Measurements from ENCODE around the gene RUNX2. TPM values are rescaled to one million over a fixed set of nuclear protein-coding genes. Genes with fewer than 3 reads are reported as not detected.

RUNX2 gene
- total RNA-seq, 1 donor from 2014 or later, result 34.1 TPM

DNA sequence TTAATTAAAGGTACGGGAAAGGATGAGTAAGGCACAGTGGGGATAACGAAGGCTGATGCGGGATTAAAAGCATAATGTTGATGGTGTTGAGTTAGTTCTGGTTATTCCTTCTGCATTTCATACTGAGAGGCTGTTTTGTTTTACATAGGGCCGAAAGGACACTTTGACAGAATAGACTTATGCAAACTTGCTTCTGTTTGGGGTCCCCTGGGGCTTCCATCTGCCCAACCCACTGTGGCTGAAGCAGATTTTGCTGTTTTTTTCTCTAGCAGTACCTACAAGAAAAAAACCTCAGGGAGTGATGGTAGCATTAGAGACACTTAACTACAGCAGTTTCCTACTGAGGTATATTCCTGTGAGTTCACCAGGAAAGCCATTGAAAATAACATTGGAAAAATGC, 185.7 kb downstream of the RUNX2 start:
- DNase-seq (ENCODE audit: low read depth), result no peak

DNA sequence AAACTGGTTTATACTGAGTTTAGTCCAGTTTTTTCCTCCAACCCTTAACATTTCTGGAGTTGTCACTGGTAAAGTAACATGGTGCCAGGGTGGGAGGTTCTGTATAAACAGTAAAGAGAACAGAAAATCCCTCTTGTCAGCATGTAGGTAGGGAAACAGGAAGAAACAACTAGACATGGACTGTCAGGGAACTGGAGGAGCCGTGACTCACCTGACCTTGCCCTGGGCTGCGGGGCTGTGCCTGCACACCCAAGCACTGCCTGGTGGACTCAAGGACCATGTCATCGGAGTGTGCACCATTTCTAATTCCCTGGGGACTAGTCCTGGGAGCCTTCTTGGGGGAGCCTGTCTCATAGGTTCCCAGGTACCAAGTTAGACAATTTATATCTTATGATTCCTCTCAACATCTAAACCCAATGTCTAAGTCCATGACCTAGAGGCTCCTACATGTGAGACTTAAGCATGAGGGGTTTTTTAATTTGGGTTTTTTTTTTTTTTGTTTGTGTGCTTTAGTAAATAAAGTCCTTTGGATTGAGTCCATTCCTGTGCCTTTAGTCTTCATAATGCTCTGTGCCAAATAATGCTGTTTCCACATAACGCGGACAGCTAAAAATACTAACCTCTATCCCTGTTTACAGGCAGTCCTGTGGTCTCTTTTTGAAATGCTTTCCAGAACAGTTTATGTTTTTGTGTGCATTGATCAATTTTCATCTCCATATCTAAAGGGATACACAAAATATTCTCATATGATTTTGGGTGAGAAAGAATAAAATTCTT, 186.5 kb downstream of the RUNX2 start:
- peak; percentile 80 for DNase-seq (ENCODE audit: low read depth)

DNA sequence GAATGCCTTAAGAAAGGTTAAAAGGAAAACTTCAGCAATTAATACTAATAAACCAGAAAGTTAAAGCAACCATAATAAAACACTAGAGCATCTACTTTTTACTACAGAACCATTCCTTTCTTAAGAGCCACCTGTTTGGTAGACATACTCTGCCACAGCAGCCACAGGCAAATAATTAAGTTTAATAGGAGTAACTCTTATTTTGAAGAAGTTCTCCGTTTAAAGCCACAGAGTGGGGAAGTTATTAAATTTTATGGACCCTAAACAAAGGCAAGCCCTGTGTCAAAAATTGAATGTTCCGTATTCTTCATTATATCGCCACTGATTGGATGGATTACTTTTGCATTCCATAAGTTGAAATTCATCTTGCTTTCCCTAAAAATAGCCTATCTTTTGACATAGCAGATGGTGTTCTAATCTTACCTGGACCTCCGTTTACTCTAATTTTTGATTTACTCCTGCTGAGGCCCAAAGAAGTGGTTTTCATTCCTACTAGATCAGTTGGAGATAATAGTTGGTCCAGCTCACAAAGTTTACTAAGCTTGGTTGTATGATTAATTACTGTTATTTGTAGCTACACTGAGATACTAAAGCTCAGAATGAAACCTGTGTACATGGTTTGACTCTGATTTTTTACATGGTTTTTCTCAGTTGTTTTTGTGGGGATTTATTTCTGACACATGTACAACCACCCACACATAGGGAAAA, 190.0 kb downstream of the RUNX2 start:
- DNase-seq (ENCODE audit: low read depth), result no peak

DNA sequence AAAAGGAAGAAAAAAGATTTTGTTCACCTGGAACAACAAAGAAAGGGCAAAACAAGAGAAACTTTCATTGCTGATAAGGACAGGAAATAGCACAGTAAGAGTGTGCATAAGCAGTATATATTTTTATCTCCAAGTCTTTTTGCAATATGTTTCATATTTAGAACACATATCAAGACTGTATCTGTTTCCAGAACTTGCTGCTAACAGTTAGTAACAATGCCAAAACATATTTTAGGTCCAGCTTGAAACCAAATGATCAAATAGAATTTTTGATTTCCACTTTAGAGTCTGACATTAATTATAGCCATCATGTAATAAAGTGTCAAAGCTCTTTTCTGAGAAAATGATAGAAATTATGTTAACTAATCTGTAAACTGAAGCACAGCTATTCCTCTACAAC, 193.1 kb downstream of the RUNX2 start:
- no peak for DNase-seq (ENCODE audit: low read depth)

DNA sequence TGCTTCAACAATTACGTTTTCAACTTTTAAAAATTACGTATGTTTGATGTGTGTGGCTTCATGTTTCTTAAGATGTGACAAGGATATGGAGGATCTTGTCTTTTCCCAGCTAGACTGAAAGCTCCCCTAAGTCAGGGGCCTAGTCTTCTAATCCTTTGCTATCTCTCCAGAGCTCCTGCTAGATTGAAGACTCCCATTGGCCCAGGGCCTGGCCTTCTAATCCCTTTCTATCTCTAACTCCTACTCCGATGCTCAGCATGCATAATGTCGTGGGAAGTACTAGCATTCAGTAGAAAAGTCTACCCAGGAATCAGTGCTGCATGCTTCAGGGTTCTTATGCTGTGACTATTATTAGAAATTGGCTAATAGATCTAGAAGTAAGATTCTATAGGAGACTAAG, 194.4 kb downstream of the RUNX2 start:
- no peak for DNase-seq (ENCODE audit: low read depth)

DNA sequence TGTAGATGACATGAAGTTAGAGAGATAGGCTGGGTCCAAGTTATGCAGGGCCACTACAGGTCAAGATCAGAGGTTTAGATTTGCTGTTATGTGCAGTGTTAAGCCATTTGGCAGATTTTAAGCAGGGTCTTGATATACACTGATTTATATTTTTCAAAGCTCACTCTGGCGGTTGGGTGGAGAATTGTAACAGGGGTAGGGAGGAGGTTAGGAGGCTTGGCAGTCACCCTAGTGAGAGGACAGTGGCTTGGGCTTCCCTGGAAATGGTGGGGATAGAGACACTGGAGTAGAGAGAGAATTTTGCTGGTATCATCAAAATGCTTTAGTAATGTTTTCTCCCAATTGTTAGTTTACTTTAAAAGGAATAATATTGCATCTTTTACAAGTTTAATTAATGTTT, 199.1 kb downstream of the RUNX2 start:
- DNase-seq (ENCODE audit: low read depth), result no peak

DNA sequence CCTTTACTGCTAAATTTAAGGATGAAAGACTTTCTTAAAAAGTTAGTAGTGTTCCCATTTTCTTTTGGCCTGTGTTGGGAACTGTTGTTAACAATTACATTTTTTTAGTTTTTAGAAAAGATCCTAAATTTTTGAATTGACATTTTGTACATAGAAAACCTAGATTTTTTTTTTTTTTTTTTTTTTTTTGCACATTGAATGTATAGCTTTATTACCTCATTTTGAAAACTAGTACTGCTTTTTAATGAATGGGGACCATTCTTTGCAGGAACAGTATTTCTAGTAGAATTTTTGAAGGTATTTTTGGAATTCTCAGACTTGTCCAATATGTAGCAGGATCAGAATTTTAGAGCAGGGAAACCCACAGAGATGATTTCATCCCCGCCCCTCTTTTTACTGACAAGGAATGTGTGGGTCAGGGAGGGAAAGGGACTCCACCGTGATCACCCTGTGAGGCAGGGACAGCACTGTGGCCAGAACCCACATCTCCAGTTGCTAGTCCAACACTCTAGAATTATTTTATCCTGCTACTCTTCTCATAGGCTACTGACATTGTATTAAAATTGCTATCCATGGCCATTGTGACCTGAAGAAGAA, 204.0 kb downstream of the RUNX2 start:
- DNase-seq (ENCODE audit: low read depth), result no peak

DNA sequence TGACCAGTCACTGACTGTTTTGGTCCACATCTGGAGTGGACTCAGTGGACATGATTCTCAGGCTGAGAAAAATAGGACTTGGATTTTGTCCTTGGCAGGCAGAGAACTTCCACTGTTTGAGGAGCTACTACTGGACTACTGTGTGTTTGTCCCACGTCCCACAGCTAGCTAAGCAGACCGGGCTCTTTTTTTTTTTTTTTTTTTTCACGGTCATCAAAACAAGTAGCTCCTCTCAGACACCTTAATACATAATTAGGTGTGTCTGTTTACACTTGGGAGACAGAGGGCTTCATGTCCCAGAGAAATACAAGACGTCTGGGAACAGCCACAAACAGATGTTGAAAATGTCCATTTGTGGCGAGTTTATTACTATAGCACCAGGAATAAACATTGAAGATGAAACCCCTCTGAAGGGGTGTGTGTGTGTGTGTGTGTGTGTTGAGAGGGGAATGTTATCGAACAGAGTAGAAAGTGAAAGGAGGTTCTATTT, 204.6 kb downstream of the RUNX2 start:
- DNase-seq (ENCODE audit: low read depth), result no peak

DNA sequence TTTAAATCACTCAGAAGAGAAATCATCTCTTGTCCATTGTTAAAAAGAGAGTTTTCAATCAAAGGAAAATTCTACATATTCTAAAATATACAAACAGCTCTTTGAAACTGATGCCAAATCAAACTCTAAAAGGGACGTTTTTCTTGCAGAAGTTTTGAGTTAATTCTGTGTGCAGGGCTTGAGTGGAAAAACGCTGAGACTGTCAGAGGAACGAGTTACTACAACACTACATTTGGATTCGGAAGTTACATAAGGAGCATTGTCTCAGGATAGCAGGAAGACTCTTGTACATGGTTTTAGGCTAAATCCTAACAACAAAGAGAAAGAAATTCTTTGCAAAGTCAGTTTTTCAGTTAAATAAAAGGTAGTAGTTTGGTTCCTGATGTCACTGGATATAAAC, 205.3 kb downstream of the RUNX2 start:
- DNase-seq (ENCODE audit: low read depth), result no peak

DNA sequence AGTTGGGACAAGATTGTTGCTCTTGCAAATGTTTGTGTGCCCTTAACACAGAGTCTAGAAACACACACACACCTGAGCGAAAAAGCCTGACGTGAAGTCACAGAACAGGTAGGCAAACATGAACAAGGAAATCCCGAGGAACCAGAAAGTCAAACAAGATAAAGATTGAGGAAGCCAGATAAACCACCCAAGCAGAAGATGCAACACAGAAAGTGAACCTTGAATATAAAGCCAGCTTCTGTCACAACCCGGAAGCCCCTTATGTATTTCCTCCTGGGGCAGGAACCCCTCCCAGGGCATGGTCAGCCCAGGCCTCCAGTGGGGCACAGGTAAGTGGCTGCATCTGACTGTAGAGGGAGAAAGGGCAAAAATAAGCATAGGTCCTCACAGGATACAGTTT, 207.8 kb downstream of the RUNX2 start:
- no peak for DNase-seq (ENCODE audit: low read depth)

DNA sequence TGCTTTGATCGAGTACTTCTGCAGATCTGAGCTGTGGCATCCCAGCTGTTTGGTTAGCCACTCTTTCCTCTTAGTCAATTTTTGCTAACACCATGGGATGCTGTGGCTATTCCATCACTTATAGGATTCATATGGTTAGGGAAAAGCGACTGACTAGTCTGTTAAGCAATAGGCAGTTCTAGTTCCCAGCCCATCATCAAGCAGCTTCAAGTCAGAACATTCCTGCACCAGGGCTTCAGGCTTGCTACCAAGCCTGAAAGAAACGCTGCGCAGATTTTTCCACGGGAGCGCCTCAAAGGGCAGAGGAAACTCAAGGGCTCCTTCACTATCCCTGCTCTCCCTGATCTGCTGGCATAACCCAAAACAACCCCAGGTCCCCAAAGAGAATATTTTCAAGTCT, 209.4 kb downstream of the RUNX2 start:
- DNase-seq (ENCODE audit: low read depth), result no peak

DNA sequence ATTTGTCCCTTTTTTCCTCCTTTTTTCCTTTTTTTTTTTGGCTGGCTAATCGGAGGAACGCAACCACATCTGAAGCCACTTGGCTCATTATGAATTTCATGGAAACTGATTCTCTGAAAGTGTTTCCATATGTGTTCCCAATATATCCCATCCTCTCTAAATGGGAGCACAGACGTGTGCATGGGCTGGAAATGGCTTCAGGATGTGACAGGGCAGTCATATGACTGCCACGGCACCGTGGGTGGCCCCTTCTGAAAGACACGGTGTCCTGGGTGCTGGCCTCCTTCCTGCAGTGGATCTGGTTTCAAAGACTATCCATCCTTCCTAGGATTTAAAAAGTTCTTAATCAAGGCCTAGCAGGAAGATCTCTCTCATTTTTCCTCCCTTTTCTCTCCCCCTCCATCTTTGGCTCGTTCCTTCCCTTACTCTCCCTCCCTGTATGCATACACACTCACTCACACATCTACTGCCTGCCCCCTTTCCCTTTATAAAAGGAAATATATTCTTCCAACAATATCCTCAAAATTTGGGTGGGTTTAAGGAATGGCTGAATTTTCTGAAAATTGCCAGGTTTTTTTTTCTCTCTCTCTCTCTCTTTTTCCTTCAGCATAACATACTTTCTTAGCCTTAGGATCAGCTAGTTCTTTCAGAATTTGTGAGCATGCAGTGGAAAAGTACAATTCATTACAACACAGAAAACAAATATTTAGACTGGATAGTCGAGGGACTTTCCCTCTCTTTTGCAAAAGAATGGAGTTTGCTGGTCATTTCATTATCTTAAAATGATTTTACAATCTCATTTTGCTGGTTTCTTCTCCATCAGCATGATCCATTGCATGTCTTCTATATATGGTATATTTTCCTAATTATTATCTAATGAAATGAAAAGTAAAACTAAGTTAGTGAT, 210.8 kb downstream of the RUNX2 start:
- DNase-seq (ENCODE audit: low read depth), result no peak

DNA sequence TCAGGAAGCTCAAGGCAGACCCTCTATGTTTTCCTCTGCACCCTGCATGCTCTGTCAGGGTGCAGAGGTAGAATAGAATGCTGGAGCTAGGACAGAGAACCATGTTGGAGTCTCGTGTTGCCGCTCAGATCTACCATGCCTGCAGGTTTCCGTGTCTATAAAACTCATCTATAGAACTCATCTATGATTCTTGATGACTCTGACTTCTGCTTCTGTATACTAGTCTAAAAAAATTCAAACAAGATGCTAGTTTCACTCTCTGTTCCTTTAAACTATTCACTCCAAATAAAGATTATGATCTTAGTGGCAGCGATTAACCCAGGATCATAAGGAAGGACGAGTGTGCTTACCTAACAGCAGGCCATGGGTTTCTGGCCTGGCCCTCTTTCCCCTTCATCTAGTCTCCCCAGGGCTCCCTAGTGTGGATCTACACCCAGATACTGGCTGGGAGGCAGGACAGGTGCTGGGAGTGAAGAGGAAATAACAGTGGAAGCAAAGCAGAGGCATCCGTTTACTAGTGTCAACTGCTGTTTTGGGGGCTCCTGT, 212.3 kb downstream of the RUNX2 start:
- no peak for DNase-seq (ENCODE audit: low read depth)

DNA sequence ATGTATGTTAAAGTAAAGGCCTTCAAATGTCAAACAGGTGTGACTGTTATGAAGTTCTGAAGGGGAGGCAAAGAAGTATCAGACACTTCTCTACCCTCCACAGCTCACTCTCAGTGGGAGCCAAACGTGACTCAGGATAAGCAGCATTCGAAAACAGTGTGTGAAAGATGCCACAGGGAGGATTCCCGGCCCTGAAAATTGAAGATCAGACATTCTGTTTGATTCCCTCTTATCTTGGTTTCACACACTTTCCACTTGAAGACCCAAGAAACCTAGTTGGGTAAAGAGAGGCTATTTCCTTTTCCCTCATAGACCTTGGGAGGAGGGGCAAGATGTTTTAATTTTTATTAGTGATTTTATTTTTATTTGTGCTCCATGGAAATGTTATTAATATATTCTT, 213.8 kb downstream of the RUNX2 start:
- DNase-seq (ENCODE audit: low read depth), result no peak

DNA sequence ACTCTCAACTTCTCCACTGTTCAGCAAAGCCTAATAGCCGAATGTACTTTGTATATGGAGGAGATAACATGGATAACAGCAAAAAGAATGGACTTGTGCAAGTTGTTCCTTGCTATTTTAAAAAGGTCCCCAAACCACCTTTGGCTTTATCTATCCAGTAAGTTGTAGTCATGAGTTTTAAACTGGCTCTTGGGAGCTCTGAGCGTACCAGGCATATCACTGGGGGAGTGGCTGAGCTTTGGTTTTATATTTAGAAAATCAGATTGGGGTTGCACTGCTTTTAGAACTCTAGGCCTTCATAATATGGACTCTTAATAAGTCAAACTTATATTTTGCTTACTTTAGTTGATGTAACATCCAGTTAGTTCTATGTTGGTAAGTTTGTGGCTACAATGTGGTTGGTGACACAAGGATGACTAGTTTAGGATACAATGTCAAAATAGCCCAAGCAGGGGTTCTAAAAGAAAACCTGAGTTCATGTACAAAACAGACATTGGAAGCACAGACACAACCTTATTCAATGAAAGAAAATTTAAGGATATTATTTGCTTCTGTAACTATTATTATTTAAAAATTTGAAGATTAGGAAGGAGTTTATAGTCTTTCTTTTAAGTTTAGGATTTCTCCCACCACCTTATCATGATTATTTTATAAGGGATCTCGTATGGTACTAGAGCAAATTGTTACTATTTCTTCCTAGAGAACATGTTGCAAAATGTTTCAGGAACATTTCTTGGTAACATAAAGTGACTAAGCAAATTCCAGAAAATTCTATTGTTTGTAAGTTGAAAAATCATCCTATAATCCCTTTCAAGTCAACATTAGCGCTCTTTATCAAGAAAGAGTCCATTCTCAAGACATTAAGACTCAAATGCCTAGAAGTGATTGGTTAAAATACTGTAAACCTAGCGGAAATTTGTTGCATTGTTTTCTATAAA, 215.4 kb downstream of the RUNX2 start:
- peak; percentile 73 for DNase-seq (ENCODE audit: low read depth)

DNA sequence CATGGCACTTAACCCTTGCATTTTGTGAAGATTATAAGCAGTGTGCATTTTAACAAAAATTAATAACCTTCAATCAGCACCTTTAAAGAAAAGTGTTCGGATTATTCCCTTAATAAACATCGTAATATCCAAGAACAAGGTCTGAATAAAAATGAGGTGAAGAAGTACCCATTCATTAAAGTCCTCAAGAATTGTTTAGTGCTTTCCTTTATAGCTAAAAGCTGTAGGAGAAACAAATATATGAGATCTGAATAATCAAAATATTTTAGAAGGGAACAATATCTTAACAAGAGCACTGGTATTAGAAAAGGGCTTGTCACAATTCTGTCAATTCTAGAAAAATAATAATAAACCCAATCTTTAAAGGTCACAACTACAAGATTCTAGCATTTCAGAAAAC, 217.3 kb downstream of the RUNX2 start:
- DNase-seq (ENCODE audit: low read depth), result no peak

DNA sequence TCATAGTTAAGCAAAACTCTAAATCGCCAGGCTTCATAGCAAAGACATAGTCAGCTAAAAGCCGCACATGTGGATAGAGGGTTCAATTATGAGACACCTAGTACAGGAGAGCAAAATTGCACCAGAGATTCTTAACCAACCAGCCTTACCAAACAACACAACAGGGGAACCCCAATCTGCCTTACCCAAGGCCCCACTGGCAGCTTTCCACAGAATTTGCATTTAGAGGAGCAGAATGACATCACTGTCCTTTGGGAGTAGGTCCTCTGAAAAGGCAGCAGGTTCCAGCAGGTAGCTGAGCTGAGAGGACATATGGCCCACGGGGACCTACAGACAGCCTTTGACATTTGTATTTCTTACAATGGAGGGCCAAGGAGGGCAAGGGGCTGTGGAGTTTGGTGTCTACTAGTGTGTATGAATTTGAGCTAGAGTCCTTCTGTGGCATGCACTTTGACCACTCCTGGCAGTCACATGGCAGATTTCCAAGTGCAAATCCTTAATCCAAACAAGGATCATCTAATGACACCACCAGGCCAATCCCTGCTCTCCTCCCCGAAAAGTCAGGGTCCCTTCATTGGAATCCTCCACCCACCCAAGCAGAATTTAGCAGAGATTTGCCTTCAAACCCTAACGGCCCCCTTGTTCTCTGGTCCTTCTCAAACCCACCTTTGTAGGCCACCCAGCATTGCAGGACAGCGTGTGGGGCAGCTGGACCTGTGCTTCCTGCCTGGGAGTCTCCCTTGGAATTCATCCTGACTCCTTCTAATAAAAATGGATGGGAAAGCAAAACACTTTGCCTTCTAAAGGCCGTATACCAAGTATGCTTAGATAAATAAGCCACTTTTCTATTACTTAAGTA, 220.8 kb downstream of the RUNX2 start:
- DNase-seq (ENCODE audit: low read depth), result peak; percentile 26

DNA sequence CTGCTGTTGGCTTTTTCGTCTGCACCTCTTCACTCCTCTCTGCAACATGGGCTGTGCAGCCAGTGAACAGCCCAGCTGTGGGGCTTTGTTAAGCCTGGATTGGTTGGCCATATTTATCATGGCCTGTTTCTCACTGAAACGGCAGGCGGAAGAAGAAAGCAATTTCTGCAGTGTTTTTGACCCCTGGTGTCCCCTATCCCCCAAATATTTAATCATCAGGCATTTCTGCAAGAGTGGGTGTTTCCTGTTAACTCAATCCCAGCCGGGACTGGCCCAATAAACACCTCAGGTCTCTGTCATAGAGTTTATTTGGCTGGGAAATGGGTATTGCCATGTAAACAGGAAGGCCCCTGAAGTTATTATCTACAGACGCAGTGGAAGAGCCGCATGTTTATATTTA, 224.4 kb downstream of the RUNX2 start:
- DNase-seq (ENCODE audit: low read depth), result no peak

DNA sequence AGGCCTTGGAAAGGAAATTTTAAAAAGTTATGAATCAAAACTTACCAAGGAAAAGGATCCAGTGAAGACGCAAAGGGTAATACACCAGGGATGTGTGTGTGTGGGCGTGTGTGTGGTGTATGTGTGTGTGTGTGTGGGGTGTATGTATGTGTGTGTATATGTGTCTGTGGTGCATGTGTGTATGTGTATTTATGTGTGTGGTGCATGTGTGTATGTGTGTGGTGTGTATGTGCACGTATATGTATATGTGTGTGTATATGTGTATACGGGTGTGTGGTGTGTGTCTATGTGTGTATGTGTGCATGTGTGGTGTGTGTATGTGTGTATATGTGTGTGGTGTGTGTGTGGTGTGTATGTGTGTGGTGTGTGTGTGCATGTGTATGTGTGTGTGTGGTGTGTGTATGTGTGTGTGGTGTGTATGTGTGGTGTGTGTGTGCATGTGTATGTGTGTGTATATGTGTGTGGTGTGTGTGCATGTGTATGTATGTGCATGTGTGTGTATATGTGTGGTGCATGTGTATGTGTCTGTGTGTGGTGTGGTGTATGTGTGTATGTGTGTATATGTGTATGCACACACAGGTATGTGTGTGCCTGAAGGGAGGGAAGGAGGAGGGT, 225.7 kb downstream of the RUNX2 start:
- no peak for DNase-seq (ENCODE audit: low read depth)

Data from renal cortical epithelial cell (primary cell).